Adrenal gland (tissue), 5 donors: ENCODE data around the gene SECTM1.

Source experiments
- CTCF ChIP-seq, 6 experiments: fragments of 450-650 bp in 4 of 6; fragments of 200-600 bp in 2 of 6; sonication (generic) in 1 of 6; IDR thresholded peaks; 1 replicate in 5 of 6; 2 replicates in 1 of 6; pipeline versions ENCODE4 v1.5.1 to v1.8.0; 2016 to 2021; ENCODE audit warnings: antibody characterized with exemption in 6 of 6, mild to moderate bottlenecking in 2 of 6, moderate library complexity in 1 of 6
- POLR2A ChIP-seq, 2 donors: fragments of 450-650 bp; IDR thresholded peaks; one replicate each; pipeline ENCODE4 v1.6.1; 2017; ENCODE audit warnings: antibody characterized with exemption in 2 of 2, mild to moderate bottlenecking in 2 of 2, moderate library complexity in 1 of 2
- donor health status: DM: no; HTN: no; CAD: no.

GRCh38 chr17:82285141-82285540 is 48.4 kb downstream of the SECTM1 start:
- no peak for TF ChIP-seq POLR2A (IDR thresholded peaks at IDR 0.05)
- no peak for TF ChIP-seq CTCF (IDR thresholded peaks at IDR 0.05)
